ENCODE results near the gene GPR137C.

DNA sequence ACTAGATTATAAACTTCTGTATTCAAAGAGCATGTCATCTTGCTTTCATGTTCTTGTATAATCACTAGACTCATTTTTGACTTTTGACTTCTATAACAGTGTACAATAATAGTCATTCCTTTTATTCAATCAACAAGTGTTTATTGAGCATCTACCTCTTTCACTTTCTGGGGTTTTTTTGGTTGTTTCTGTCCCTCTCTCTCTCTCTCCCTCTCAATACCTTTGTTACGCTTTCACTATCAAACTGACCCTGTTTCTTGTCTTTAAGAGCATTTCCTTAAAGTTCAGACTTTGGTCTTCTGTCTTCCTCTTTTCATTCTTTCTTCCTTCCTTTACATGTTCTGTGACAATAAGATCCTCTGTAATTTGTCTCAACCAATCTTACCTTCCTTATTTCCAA lies 49.5 kb downstream of the GPR137C start:
- TF ChIP-seq CTCF (IDR thresholded peaks at IDR 0.05 in 2 of 3, conservative IDR thresholded peaks at IDR 0.05 in 1 of 3; ENCODE audit: control insufficient read depth in 2 of 3, extremely low read depth in 1 of 3, insufficient read depth in 1 of 3, low read depth in 3 of 3, low read length in 3 of 3) (no peak), NRF1 (conservative IDR thresholded peaks at IDR 0.05; ENCODE audit: low read depth, low read length) (no peak), ASH2L (IDR thresholded peaks at IDR 0.05; ENCODE audit: borderline replicate concordance, low read depth) (no peak), POLR2A (IDR thresholded peaks at IDR 0.05; ENCODE audit: low read depth, low read length) (no peak), MEF2A (IDR thresholded peaks at IDR 0.05; ENCODE audit: insufficient read depth, low read depth, low read length) (no peak), BRCA1 (IDR thresholded peaks at IDR 0.05; ENCODE audit: low read depth, low read length) (no peak)
- TF ChIP-seq, protein P1, sequence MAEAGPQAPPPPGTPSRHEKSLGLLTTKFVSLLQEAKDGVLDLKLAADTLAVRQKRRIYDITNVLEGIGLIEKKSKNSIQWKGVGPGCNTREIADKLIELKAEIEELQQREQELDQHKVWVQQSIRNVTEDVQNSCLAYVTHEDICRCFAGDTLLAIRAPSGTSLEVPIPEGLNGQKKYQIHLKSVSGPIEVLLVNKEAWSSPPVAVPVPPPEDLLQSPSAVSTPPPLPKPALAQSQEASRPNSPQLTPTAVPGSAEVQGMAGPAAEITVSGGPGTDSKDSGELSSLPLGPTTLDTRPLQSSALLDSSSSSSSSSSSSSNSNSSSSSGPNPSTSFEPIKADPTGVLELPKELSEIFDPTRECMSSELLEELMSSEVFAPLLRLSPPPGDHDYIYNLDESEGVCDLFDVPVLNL (IDR thresholded peaks at IDR 0.05; ENCODE audit: low read depth, low read length), result no peak
- TF ChIP-seq, protein P2, sequence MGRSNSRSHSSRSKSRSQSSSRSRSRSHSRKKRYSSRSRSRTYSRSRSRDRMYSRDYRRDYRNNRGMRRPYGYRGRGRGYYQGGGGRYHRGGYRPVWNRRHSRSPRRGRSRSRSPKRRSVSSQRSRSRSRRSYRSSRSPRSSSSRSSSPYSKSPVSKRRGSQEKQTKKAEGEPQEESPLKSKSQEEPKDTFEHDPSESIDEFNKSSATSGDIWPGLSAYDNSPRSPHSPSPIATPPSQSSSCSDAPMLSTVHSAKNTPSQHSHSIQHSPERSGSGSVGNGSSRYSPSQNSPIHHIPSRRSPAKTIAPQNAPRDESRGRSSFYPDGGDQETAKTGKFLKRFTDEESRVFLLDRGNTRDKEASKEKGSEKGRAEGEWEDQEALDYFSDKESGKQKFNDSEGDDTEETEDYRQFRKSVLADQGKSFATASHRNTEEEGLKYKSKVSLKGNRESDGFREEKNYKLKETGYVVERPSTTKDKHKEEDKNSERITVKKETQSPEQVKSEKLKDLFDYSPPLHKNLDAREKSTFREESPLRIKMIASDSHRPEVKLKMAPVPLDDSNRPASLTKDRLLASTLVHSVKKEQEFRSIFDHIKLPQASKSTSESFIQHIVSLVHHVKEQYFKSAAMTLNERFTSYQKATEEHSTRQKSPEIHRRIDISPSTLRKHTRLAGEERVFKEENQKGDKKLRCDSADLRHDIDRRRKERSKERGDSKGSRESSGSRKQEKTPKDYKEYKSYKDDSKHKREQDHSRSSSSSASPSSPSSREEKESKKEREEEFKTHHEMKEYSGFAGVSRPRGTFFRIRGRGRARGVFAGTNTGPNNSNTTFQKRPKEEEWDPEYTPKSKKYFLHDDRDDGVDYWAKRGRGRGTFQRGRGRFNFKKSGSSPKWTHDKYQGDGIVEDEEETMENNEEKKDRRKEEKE (IDR thresholded peaks at IDR 0.05), result no peak

All from GM12878 (cell line).